HS-27A (cell line): ENCODE measurements around the gene SH3TC2.
"Not testable (repeated sequence)": the region's sequence is repeated elsewhere in the genome, so short reads cannot be mapped to it uniquely, and the experiment has no call there.

Source experiments
- DNase-seq: peaks from one replicate; pipeline ENCODE4 v3.0.0-alpha.2; 2012; ENCODE audit warnings: low read depth, missing footprints

The SH3TC2 gene

DNA sequence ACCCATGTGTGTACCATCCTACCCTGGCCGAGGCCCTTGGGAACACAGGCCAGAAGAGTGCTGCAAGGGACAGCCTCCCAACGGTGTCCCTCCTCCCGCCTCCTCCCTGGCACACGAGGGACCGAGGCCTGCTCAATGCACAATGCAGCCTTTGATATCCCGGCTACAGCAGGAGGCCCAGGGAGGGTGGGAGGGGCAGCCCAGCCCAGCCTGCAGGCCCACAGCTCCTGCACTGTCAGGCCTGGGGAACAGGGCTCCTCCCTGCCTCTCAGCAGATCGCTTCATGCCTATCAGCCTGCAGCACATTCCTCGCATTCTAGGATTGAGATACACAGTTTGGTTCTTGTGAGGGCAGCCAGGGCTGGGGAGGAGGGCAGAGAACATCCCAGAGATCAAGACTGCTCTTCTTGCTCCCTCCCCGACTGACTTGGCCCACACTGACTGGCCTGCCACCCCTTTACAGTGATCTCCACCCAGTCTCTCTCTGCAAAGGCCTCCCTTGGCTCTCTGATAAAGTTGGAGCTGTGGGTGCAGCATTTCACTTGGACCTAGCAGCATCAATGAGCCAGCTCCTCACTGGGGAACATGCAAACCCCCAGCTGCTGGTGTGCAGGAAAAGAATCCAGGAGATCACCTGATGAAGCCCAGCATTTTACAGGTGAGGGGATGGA, at the start of gene SH3TC2:
Gene SH3TC2 (minus strand): TSS at position 46 of the 671 bp plus-strand sequence. CDS start 40 bp downstream, at position 6.
- no peak for DNase-seq

GRCh38 chr5:149110406-149110805, 47.5 kb upstream of the SH3TC2 start:
- DNase-seq = no peak

DNA sequence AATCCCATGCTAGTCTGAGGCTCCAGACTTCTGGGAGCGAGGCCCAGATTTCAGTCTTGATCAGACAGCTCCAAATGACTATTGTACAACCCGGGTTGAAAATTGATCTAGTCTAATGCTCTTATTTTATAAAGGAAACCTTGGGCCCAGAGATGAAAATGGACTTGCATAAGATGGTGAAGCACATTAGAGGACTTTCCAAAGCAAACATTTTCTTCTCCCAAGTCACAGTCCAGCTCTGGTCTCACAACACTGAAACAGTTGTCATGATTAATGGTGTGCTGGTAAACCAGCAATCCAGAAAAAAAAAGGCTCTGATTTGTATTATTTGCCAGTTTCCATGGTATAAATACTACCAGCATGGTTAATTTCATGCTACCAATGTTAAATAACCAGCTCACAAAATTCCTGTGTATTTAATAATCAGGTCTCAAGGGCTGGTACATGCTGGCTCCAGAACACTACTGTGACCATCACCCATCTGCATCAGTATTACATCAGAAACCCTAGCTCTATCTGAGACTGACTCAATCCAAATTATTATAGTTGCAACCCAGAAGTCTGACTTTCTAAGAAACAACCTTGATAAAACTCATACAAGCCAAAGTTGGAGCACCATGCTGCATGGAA, 45.9 kb upstream of the SH3TC2 start:
- no peak for DNase-seq

DNA sequence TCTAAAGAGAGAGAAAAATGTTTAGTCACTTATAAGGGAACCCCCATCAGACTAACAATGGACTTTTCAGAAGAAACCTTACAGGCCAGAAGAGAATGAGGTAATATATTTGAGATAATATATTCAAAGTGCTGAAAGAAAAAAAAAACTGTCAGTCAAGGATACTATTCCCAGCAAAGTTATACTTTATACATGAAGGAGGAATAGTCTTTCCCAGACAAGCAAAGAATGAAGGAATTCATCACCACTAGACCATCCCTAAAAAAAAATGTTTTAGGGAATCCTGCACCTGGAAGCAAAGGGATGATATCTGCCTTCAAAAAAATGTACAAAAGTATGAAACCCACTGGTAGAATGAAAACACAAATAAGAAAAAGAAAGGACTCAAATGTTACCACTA, 37.5 kb upstream of the SH3TC2 start:
- DNase-seq = no peak

- no peak for DNase-seq
Observed at GRCh38 chr5:149099920-149100319, 37.1 kb upstream of the SH3TC2 start.

- DNase-seq = no peak
Observed at GRCh38 chr5:149094996-149095395, 32.1 kb upstream of the SH3TC2 start.

DNA sequence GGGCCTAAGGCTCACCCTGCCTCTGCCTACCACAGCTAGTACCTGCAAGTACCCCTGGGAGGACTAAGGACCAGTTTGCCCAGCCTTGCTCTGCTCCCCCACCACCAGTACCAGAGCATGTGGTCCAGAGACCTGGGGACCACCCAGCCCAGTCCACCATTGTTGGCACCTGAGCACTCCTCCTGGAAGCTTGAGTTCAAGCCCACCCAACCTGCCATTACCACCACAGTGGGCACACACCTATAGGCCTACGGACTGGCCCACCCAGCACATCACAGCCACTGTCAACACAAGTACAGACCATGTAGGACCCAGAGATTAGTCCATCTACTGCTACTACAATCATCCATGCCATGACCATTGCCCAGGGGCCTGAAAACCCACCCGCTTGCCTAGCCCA, 30.8 kb upstream of the SH3TC2 start:
- no peak for DNase-seq

DNA sequence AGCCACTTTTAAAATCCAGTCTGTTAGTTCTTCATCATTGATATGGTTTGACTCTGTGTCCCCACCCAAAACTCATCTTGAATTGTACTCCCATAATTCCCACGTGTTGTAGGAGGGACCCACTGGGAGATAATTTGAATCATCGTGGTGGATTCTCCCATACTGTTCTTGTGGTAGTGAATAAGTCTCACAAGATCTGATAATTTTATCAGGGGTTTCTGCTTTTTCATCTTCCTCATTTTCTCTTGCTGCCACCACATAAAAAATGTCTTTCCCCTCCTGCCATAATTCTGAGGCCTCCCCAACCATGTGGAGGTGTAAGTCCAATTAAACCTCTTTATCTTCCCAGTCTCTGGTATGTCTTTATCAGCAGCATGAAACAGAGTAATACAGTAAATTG, 26.9 kb upstream of the SH3TC2 start:
- no peak for DNase-seq

DNA sequence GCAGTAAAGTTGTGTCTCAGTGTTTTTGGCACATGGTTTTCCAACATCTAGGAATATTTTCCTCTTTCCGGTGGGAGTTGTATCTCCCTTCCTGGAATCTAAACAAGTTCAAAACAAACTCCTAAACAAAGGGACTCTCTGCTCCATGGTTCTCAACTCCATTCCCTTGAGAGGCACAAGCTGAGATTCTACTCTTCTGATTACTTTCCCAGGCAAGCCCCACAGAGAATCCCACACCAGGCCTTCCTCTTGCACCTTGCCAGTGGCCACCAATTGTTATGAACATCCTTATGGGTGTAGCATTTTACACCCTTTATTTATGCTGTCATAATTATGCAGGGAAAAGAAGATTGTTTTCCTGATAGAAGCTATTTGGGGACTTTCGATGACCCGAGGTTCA, 25.8 kb upstream of the SH3TC2 start:
- DNase-seq = no peak

DNA sequence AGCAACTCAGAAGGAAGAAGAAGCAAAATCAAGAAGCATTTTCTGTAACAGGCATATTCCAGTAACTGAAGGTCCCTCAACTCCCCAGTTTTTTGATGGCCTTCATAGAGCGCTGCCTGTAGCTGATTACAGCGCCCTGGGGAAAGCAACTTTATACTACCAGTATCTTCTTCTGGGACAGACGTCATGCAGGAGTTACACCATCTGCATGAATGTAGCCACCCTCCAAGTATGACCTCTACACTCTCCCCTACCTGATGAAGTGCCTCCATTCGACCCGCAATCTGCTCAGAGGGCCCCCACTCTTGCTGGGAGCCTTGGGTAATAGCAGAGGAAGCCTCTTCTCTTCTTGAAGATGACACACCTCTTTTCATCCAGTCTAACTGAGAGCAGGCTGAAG, 21.0 kb upstream of the SH3TC2 start:
- no peak for DNase-seq

DNA sequence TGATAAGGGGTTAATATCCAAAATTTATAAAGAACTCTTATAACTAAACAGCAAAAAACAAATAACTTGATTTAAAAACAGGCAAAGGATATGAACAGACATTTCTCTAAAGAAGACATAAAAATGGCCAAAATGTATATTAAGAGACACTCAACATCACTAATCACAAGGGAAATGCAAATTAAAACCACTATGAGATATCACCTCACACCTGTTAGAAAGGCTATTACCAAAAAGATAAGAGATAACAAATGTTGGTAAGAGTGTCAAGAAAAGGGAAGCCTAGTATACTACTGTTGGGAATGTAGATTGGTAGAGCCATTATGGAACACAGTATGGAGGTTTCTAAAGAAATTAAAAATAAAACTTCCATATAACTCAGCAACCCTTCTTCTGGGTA, 19.4 kb upstream of the SH3TC2 start:
- no peak for DNase-seq

DNA sequence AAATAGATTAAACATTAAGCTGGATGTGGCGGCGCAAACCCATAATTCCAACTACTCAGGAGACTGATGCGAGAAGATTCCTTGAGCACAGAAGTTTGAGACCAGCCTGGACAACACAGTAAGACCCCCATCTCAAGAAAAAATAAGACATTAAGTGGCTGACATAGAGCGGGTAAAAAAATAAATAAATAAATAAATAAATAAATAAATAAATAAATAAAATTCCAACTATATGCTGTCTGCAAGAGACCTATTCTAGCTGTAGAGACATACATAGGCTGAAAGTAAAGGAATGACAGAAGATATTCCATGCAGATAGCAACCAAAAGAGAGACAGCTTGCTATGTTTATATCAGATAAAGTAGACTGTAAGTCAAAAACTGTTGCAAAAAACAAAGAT, 17.4 kb upstream of the SH3TC2 start:
- DNase-seq = no peak

- DNase-seq = no peak
Observed at GRCh38 chr5:149079883-149080282, 17.0 kb upstream of the SH3TC2 start.

- not testable (repeated sequence) for DNase-seq
Observed at GRCh38 chr5:149074071-149074470, 11.2 kb upstream of the SH3TC2 start.

DNA sequence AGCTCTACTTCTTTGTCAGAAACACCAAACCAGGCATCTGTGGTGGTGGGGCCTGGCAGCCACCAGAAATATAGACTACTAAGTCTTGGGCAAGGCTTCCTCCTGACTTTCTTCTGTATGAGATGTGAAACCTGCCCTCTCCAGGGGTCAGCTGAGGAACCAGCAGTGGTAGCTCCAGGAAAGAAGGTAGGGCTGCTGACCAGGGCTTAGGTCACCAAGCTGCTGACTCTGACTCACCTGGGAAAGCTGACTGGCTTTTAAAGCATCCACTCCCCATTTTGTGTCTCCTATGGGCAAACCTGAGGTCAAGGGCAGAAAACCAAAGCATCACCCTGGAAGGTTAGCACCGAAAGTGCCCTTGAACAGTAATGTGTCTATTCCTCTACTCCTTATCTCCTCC, 10.4 kb upstream of the SH3TC2 start:
- no peak for DNase-seq

DNA sequence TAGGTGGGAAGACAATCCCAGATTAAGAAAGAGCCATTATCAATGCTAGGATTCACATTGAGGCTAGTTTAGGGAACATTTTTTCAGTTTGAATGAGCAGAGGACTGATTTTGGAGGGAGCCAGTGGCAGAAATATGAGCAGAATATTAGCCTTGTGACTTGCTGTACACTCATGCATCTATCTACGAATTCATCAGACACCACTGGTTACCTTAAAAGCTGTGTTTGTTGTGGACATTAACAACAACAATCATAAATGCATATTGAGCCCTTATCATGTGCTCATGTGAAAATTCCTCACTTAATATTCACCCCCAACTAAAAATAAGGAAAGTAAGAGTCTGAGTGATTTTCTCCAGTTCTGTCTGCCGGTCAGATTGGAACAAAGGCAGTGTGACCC, 9.9 kb upstream of the SH3TC2 start:
- no peak for DNase-seq

- no peak for DNase-seq
Observed at GRCh38 chr5:149072376-149072775, 9.5 kb upstream of the SH3TC2 start.

DNA sequence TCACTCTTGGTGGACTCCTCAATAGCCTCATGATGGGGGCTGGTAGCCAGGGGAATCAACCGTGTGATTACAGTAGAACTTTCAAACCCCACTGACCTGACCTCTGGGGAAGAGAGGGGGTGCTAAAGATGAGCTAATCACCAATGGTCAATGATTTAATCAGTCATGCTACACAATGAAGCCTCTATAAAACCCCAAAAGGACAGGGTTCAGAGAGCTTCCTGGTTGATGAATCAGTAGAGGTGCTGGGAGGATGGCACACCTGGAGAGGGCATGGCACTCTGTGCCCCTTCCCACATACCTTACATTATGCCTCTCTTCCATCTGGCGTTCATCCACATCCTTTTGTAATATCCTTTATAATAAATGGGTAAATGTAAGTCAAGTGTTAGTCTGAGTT, 8.9 kb upstream of the SH3TC2 start:
- no peak for DNase-seq

- no peak for DNase-seq
Observed at GRCh38 chr5:149071216-149071615, 8.4 kb upstream of the SH3TC2 start.

GRCh38 chr5:149069711-149070110, 6.8 kb upstream of the SH3TC2 start:
- no peak for DNase-seq

GRCh38 chr5:149063896-149064478, 1.1 kb upstream of the SH3TC2 start:
- no peak for DNase-seq

DNA sequence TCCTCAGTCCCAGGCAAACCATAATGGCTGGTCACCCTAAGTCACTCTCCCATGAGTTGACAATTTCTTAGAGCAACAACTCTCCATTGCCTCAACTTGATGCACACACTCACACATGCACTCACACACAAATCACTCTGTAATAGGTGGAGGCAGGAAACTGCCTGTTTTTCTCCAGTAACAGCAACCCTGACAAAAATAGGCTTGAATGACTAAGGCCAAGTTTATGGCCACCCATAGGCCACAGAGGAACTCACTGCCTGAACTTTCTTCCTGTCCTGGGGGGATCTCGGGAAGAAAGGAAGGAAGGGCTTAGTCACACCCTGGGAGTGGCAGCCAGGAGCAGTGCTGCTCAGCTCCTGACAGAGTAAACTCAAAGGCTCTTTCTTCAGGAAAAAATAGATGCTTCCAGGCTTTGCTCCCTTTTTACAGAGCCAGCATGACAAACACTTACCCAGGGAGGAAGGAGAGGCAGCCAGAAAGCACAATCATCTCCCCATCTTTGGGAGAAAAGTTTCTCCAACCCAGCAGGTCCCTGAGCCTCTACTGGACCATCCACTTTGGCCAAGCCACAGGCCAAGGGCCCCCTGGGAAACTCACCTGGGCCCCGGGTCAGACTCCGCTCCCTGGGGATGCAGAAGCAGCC, 368 bp downstream of the SH3TC2 start:
- DNase-seq = peak; percentile 59

DNA sequence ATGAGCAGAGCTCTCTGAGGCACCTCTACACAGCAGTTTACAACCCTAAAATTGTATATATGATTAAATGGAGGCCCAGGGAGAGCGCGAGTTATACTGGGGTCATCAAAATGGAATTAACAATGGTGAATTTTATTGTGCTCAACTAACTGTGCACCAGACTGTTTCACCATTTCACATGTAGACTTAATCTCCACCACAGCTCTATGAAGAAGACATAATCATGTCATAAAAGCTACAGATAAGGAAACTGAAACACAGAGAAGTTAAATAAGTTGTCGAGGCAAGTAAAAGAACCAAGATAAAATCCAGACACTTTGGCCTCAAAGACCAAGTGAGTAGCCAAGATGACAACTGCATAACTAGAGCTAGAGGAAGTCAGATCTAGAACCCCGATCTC, 1.5 kb downstream of the SH3TC2 start:
- no peak for DNase-seq
